ENCODE measurements around the gene NTM.
A peak's percentile ranks its signal among the peaks of the same experiment; 100 is the strongest.

Gene NTM

DNA sequence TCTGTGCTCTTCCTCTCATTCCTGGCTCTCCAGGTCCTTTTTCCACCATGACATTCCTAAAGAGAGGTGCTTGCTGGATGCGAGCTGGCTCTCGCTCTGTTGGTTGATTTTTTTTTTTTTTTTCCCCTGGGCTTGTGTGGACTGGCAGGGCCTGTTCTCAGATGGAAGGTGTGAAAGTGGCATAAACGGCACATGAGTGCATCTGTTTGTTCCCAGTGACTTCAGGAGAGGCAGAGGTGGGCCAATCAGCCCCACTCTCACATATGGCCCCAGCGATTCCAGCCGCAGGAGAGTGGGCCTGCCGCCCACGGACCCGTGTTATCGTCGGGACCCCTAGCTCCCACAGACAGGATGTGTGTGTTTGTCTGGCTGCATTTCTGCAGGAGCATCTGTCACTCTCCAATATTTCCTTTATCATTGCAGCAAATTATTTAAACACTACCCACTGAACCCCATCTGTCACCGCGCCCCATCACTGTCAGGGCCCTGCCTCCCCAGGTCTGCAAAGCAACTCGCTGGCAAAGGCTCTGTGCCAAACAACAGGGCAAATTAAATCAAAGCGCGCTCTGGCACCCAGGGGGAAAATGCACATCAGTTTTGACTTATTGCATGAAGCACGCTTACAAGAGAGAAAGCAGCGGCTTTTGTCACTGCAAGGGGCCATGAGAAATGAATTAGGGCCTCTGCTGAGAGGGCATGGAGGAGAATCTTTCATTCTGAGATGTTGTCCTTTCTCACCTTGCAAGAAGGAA lies 886.3 kb downstream of the NTM start:
- DNase-seq, result no peak

GRCh38 chr11:132257871-132258270 lies 887.5 kb downstream of the NTM start:
- DNase-seq, result no peak

DNA sequence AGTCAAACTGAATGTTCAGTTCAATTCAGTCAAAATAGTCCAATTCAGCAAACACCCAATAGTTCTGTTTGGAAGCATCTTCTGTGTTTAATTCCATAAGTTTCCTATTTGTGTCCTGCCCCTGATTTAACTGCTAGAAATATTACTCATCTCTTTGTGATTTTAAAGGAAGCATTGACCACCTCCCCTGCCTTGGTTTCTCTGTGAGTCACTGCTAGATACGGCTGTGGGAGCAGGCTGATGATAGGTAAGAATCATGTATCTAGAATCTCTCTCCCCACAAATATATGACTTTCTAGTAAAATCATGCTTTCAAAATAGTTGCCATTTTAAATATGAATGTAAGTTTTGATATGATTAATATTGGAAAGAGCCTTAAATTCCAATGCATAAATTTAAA lies 888.5 kb downstream of the NTM start:
- DNase-seq, result no peak

DNA sequence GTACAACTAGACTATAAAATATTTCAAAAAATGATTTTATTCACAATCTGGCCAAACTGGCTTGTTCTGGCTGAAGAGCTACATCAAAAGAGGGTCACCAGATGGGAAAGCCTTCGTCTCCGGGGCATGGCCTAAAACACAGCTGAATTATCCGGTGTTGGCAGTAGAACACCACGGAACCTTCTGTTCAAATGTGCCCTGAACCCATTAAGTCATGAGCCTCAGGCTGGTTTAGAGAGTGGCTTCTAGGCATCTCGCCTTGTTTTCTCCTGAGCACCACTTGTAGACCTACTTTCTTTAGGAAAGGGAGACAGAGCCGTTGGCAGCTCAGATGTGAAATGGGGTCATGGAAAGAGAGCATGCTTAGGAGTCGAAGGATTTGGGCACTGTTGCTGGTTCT lies 890.2 kb downstream of the NTM start:
- DNase-seq, result no peak

DNA sequence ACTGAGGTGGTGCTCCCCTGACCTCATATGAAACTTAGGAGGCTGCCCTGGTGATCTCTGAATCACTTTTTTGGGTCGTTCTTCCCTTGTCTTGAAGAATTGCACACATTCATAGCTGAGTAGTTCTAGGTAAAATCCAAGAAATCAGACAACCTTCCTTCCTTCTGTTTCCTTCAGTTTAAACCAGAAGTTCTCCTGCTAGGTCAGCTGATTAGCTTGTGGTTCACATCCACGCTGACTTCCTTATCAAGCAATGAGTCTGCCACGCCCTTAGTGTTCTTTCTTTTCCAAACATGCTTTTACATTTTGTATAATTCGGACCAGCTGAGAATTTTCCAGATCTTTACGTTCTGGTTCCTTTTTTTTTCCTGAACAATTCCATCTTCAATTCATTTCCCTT lies 892.8 kb downstream of the NTM start:
- no peak for DNase-seq

DNA sequence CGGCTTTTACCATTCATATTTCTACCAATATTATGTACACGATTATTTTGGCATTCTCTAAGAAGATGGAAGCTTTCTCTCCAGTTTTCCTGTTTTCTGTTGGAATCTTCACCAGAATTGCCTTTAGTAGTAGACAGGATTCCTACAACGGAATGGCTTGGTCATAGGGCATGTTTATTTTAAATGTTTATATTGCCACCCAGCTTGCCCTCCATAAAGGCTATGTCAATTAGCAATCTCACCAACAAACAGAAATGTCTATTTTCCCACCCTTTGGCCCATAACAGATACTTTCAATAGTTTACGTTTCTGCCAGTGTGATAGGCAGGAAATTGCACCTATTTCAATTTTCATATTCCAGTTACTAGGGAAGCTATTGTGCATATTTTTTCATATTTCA lies 893.5 kb downstream of the NTM start:
- DNase-seq, result no peak

- DNase-seq, result no peak
Observed at GRCh38 chr11:132264616-132265015, 894.2 kb downstream of the NTM start.

- DNase-seq, result peak; percentile 8
Observed at GRCh38 chr11:132278801-132279574, 908.6 kb downstream of the NTM start.

DNA sequence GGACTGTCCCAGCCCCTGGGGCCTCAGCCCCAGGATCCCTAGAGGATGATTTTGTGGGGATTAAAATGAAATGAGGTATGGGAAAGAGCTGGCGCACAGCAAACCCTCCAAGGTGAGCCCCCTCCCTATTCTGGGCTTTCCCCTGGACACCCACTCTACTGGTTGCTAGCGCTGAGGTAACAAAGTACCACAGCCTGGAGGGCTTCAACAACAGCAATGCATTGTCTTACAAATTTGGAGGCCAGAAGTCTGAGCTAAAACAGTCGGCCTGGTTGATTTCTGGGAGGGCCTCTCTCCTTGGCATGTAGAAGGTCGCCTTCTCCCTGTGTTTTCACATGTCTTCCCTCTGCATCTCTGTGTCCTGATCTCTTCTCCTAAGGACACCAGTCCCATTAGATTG lies 913.6 kb downstream of the NTM start:
- no peak for DNase-seq

GRCh38 chr11:132284611-132285010 lies 914.2 kb downstream of the NTM start:
- DNase-seq, result no peak

DNA sequence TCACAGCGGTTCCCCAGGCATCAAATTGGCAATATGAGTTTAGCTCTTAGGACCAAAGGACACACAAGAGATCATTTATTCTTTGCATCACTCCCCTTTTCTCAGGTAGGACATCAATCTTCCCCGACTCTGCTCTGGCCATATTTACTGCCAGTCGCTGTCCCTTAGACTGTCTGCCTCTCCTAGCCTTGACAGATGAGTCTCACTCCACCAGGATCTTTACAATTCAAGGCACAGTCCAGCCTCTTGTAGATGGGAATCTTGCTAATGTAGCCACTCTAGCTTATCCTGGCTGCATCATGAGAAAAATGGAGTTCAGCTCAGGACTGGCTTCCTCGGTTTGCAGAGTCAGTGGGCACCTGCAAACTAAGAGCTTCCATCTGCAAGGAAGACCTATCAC lies 915.2 kb downstream of the NTM start:
- no peak for DNase-seq

DNA sequence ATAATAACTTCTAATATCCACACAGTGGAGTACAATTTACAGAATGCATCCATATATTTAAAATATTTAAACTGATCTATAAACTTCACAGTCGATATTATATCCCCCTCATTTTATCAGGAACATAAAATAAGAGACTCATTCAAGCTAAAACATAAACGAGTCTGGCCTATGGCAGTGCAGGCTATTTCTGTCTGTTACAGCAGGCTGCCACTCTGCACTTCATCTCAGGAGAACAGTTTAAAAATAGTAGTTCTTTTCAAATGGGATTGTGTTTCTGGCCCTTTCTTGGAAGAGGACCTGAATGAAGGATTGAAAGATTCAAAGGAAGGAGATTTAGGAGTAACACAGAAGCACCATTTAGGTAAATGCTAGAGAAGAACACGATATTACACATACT lies 915.7 kb downstream of the NTM start:
- no peak for DNase-seq

GRCh38 chr11:132288036-132288435 lies 917.6 kb downstream of the NTM start:
- DNase-seq, result no peak

DNA sequence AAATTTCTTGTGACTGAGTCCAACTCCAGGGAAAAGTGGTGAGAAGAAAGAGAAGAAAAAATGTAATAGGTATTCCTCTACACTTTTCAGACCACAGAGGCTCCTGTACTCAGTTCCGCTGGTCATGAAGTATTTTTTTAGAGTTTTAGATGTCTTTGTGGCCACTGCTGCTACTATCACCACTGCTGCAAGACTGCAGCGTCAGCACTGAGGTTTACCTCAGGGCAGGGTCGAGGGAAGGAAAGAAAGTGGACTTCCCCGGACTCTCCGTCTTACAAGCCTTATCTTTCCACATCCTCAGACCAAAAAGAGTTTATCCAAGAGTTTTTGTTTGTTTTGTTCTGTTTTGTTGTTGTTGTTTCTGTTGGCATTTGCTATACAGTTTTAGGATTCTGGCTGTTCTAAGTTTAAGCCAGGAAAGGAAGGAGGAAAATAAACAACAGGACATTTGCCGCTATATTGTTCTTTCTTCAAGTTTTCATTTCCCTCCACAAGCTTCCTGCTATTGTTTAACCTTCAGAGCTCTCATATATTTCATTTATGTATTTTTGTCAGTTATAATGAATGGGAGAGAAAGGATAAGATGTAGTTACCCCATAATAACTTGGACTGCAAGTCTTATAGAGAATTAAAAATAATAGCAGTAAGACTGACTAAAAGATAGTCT lies 919.3 kb downstream of the NTM start:
- no peak for DNase-seq

- DNase-seq, result no peak
Observed at GRCh38 chr11:132293586-132293985, 923.2 kb downstream of the NTM start.

DNA sequence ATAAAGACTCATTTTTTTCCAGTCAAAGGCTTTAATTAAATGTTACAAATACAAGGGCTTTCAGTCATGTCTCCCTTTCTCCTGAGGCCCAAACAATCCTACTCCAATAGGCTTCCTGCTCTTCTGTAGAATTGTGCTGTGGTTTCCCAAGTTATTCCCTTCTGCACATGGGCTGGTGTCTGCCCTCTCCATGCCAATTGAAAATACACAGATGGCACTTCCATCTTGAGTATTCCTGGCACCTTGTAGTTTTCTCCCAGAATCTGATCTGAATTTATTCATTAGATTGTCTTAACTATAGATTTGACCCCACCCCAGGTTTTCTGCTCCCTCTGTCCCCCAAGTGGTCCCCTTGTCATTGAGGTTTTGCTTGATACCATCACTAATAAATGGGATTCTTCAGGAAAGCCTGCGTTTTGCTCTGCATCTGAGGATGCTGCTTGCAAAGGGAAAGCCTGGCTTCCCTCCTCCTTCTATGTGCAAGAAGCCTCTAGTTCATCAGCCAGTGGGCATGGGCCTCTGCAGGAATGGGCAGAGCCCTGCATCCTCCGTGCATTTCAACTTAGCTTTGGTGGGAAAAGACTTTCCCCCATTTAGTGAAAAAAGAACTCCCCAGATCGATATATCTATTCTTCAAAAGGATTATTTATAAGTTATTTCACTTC lies 926.7 kb downstream of the NTM start:
- DNase-seq, result no peak

GRCh38 chr11:132298357-132298756 lies 927.9 kb downstream of the NTM start:
- DNase-seq, result no peak

GRCh38 chr11:132300283-132300682 lies 929.9 kb downstream of the NTM start:
- no peak for DNase-seq

GRCh38 chr11:132301465-132301864 lies 931.0 kb downstream of the NTM start:
- DNase-seq, result no peak

DNA sequence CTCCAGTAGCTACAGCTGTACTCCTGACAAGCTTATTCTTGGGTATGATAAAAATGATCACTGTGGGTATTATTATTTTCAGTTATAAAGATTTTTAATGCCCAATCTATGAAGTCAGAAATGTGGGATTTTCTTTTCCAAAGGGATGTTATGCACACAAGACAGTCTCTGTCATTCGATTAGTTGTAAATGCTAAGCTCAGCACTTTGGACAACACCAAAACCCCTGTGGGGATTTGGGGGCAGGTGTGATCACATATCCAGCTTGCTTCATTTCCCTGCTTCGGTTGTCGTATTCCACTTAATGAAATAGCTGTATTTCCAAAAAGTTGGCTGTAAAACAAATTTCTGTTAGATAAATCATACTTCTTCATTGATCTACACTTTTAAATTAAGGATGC lies 931.5 kb downstream of the NTM start:
- no peak for DNase-seq

GRCh38 chr11:132307309-132308020 lies 937.0 kb downstream of the NTM start:
- DNase-seq, result no peak

Measured in CD4-positive, alpha-beta T cell treated with Interleukin-10 for 1 hour (primary cell).